Uterus (tissue), 4 donors: ENCODE measurements around the gene ATP8B1. TPM values are rescaled to one million over a fixed set of nuclear protein-coding genes. Genes with fewer than 3 reads are reported as not detected.

ENCODE experiments used
- DNase-seq, 2 donors: peaks; one replicate each; pipeline ENCODE4 v3.0.0-alpha.2; 2019 to 2020
- H3K27ac ChIP-seq, 2 donors: fragments of 200-600 bp; sonication (generic); 1 replicate in 1 of 2; 2 replicates in 1 of 2; pipeline ENCODE4 v1.5.1; 2016 to 2018
- H3K27me3 ChIP-seq, 2 donors: fragments of 200-600 bp; sonication (generic); one replicate each; pipeline ENCODE4 v1.5.1; 2018 to 2019; ENCODE audit warnings: control low read depth in 1 of 2
- H3K36me3 ChIP-seq, 2 donors: fragments of 200-600 bp; sonication (generic); one replicate each; pipeline ENCODE4 v1.5.1; 2019; ENCODE audit warnings: control low read depth in 1 of 2
- H3K4me1 ChIP-seq, 2 donors: fragments of 200-600 bp; sonication (generic); one replicate each; pipeline ENCODE4 v1.5.1; 2018 to 2019; ENCODE audit warnings: control low read depth in 1 of 2
- H3K4me3 ChIP-seq, 2 donors: fragments of 200-600 bp; sonication (generic); 1 replicate in 1 of 2; 2 replicates in 1 of 2; pipeline ENCODE4 v1.5.1; 2018 to 2019; ENCODE audit warnings: mild to moderate bottlenecking in 1 of 2
- H3K9me3 ChIP-seq, 2 donors: fragments of 200-600 bp; sonication (generic); one replicate each; pipeline ENCODE4 v1.5.1; 2019; ENCODE audit warnings: control low read depth in 1 of 2
- CTCF ChIP-seq, 4 experiments: fragments of 200-600 bp in 2 of 4; fragments of 450-650 bp in 2 of 4; sonication (generic) in 2 of 4; IDR thresholded peaks; one replicate each; pipeline ENCODE4 v1.5.1; 2016 to 2019; ENCODE audit warnings: antibody characterized with exemption in 4 of 4, mild to moderate bottlenecking in 2 of 4, moderate library complexity in 1 of 4
- POLR2A ChIP-seq, 2 donors: fragments of 450-650 bp; IDR thresholded peaks; one replicate each; pipeline ENCODE4 v1.6.1; 2016; ENCODE audit warnings: antibody characterized with exemption in 2 of 2, mild to moderate bottlenecking in 1 of 2, moderate library complexity in 1 of 2
- intact Hi-C: fragments of 100-400 bp; cut with DNase I; formaldehyde crosslinking; loops from one replicate; pipeline ENCODE4 v1.15.1; 2023; ENCODE audit warnings: low total_unique reads
- total RNA-seq, 4 donors: library from RNA; depleted of rRNA in 3 of 4; stranded (reverse); fragments of >200 nt in 3 of 4; gene quantifications; one replicate each; pipeline versions ENCODE4 v1.1.0 to v1.2.4, GENCODE V29; 2014 to 2023
- donor health status: DM: yes; HTN: yes; CAD: no.

ATP8B1 gene
- total RNA-seq, 4 donors from 2014 or later: 18.4 to 24.9 (median 22.1) TPM

- DNase-seq: no peak
- TF ChIP-seq CTCF (IDR thresholded peaks at IDR 0.05) (no peak), POLR2A (IDR thresholded peaks at IDR 0.05) (no peak)
- intact Hi-C loops: no loop called here
- peak overlapping the region in 1 of 2 donors; percentile 39 for H3K27ac ChIP-seq
- H3K4me3 ChIP-seq: no peak overlapping the region
- no peaks in the 10 kb centered on the region for H3K36me3 ChIP-seq
- H3K27me3 ChIP-seq: no peaks in the 10 kb centered on the region
- H3K4me1 ChIP-seq: no peaks in the 10 kb centered on the region
- peaks cover 0 to 5% of the 10 kb centered on the region in 2 donors for H3K9me3 ChIP-seq
Observed at GRCh38 chr18:57674891-57675290, 128.2 kb downstream of the ATP8B1 start.

GRCh38 chr18:57670046-57670445 lies 133.1 kb downstream of the ATP8B1 start:
- DNase-seq: no peak
- Histone ChIP-seq H3K27me3 (no peaks in the 10 kb centered on the region), H3K27ac (no peak overlapping the region), H3K4me1 (no peaks in the 10 kb centered on the region), H3K4me3 (no peak overlapping the region), H3K36me3 (no peaks in the 10 kb centered on the region), H3K9me3 (peaks cover 0 to 5% of the 10 kb centered on the region in 2 donors)
- intact Hi-C loops: no loop called here
- TF ChIP-seq POLR2A (IDR thresholded peaks at IDR 0.05) (no peak), CTCF (IDR thresholded peaks at IDR 0.05) (no peak)

DNA sequence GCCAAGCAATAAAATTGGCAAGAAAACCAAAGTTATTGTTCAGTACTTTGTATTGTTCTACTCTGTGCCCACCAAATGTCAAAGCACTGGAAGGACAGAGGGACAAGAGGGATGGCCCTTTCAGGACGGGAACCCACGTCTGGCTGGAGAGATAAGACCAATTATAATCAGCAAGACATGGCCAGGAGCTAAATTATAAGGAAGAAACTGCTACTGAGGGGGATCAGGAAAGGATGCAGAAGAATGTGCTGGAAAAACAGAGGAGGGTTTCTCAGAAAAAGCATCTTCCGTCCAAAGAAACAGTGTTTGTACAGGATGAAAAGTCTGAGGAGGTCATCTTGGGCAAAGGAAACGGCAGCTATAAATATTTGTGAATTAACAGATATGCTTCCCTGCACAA lies 135.1 kb downstream of the ATP8B1 start:
- no peak for TF ChIP-seq CTCF (IDR thresholded peaks at IDR 0.05)
- TF ChIP-seq POLR2A (IDR thresholded peaks at IDR 0.05): no peak
- Histone ChIP-seq H3K27me3 (no peaks in the 10 kb centered on the region), H3K4me1 (no peaks in the 10 kb centered on the region), H3K9me3 (peaks cover 0 to 1% of the 10 kb centered on the region in 2 donors), H3K4me3 (no peak overlapping the region), H3K36me3 (no peaks in the 10 kb centered on the region), H3K27ac (no peak overlapping the region)
- DNase-seq: no peak
- intact Hi-C loops: no loop called here

GRCh38 chr18:57666818-57667497 lies 136.2 kb downstream of the ATP8B1 start:
- Histone ChIP-seq H3K9me3 (no peaks in the 10 kb centered on the region), H3K4me3 (no peak overlapping the region), H3K27me3 (no peaks in the 10 kb centered on the region), H3K27ac (peak overlapping the region; percentile 54 to 64), H3K4me1 (no peaks in the 10 kb centered on the region), H3K36me3 (no peaks in the 10 kb centered on the region)
- peak in 1 of 2 donors; percentile 41 for DNase-seq
- intact Hi-C loops: no loop called here
- TF ChIP-seq POLR2A (IDR thresholded peaks at IDR 0.05) (no peak), CTCF (IDR thresholded peaks at IDR 0.05) (no peak)

GRCh38 chr18:57664568-57665165 lies 138.4 kb downstream of the ATP8B1 start:
- no peak for DNase-seq
- Histone ChIP-seq H3K27ac (peak overlapping the region; percentile 22 to 64), H3K4me1 (no peaks in the 10 kb centered on the region), H3K9me3 (no peaks in the 10 kb centered on the region), H3K36me3 (no peaks in the 10 kb centered on the region), H3K27me3 (no peaks in the 10 kb centered on the region), H3K4me3 (no peak overlapping the region)
- TF ChIP-seq POLR2A (IDR thresholded peaks at IDR 0.05) (no peak), CTCF (IDR thresholded peaks at IDR 0.05) (no peak)
- intact Hi-C loops: no loop called here
